HEK293T (cell line): ENCODE results near the gene TEF.

Source experiments
- CTCF ChIA-PET: fragments of 350-600 bp; formaldehyde crosslinking; extraction: SDS; loops from one replicate; lab custom pipeline; 2021; ENCODE audit warnings: antibody characterized with exemption, inconsistent platforms; lab: Yijun Ruan, JAX
- POLR2A ChIA-PET: fragments of 350-600 bp; formaldehyde crosslinking; extraction: SDS; loops from one replicate; lab custom pipeline; 2020; ENCODE audit warnings: antibody characterized with exemption, inconsistent platforms; lab: Yijun Ruan, JAX
- DNase-seq: peaks from one replicate; pipeline ENCODE4 v3.0.0; 2012; ENCODE audit warnings: mixed read lengths; ENCODE audit errors: extremely low spot score
- ARNT ChIP-seq: fragments of 450-650 bp; IDR thresholded peaks from 2 replicates; pipeline ENCODE4 v1.6.1; 2017; ENCODE audit warnings: mild to moderate bottlenecking
- BHLHE40 ChIP-seq: fragments of 450-650 bp; IDR thresholded peaks from 2 replicates; pipeline ENCODE4 v1.6.1; 2016; ENCODE audit warnings: mild to moderate bottlenecking, moderate library complexity, borderline replicate concordance
- CTBP1 ChIP-seq: fragments of 450-650 bp; IDR thresholded peaks from 2 replicates; pipeline ENCODE4 v1.6.1; 2016; ENCODE audit warnings: borderline replicate concordance
- ELF4 ChIP-seq: fragments of 450-650 bp; IDR thresholded peaks from 2 replicates; pipeline ENCODE4 v1.6.1; 2017; ENCODE audit warnings: antibody characterized with exemption
- FOXA1 ChIP-seq: fragments of 450-650 bp; IDR thresholded peaks from 2 replicates; pipeline ENCODE4 v1.6.1; 2016; ENCODE audit warnings: mild to moderate bottlenecking
- FOXK2 ChIP-seq: fragments of 450-650 bp; IDR thresholded peaks from 2 replicates; pipeline ENCODE4 v1.6.1; 2016; ENCODE audit warnings: mild to moderate bottlenecking
- FOXM1 ChIP-seq: fragments of 450-650 bp; IDR thresholded peaks from 2 replicates; pipeline ENCODE4 v1.6.1; 2017; ENCODE audit warnings: mild to moderate bottlenecking, borderline replicate concordance
- HDGF ChIP-seq: fragments of 450-650 bp; IDR thresholded peaks from 2 replicates; pipeline ENCODE4 v1.6.1; 2017; ENCODE audit warnings: antibody characterized with exemption, borderline replicate concordance
- L3MBTL2 ChIP-seq: fragments of 450-650 bp; conservative IDR thresholded peaks from 2 replicates; pipeline ENCODE4 v1.6.1; 2016; ENCODE audit warnings: mild to moderate bottlenecking
- LEF1 ChIP-seq: fragments of 450-650 bp; IDR thresholded peaks from 2 replicates; pipeline ENCODE4 v1.6.1; 2017; ENCODE audit warnings: mild to moderate bottlenecking, borderline replicate concordance
- NFRKB ChIP-seq: fragments of 450-650 bp; IDR thresholded peaks from 2 replicates; pipeline ENCODE4 v1.6.1; 2016; ENCODE audit warnings: mild to moderate bottlenecking, moderate library complexity
- PKNOX1 ChIP-seq: fragments of 450-650 bp; IDR thresholded peaks from 2 replicates; pipeline ENCODE4 v1.6.1; 2016
- SP1 ChIP-seq: fragments of 450-650 bp; IDR thresholded peaks from 2 replicates; pipeline ENCODE4 v1.6.1; 2017
- SUZ12 ChIP-seq: fragments of 450-650 bp; IDR thresholded peaks from 2 replicates; pipeline ENCODE4 v1.6.1; 2016; ENCODE audit warnings: mild to moderate bottlenecking
- TARDBP ChIP-seq: fragments of 450-650 bp; IDR thresholded peaks from 2 replicates; pipeline ENCODE4 v1.6.1; 2016
- ZNF384 ChIP-seq: fragments of 450-650 bp; IDR thresholded peaks from 2 replicates; pipeline ENCODE4 v1.6.1; 2016

The TEF gene

GRCh38 chr22:41381329-41382097 is at the start of gene TEF:
TEF (plus strand) TSS chr22:41381942; CDS start chr22:41382045, 103 bp downstream.
- TF ChIP-seq ARNT (no peak), FOXA1 (no peak), L3MBTL2 (peak; percentile 68), TARDBP (no peak), PKNOX1 (peak; percentile 65), SP1 (peak; percentile 27; the same call in 1 of the 2 replicates), ELF4 (no peak), SUZ12 (no peak), BHLHE40 (no peak), LEF1 (no peak)
- ChIA-PET CTCF (interaction anchor here (0.5 to 1.4 kb wide), 5 partner anchors 16 to 286 kb away, joined by 3 to 5 read pairs (median 4); partner anchors contain the start of gene RANGAP1), POLR2A (interaction anchor here (0.6 to 3.6 kb wide), 31 partner anchors 13 to 452 kb away, joined by 3 to 43 read pairs (median 3); partner anchors contain the start of genes ACO2, PHF5A, PMM1 and RANGAP1)
- DNase-seq = peak; percentile 99

GRCh38 chr22:41332217-41332939 is 49.4 kb upstream of the TEF start:
- CTCF ChIA-PET = no interaction called here

GRCh38 chr22:41333806-41334205 is 47.9 kb upstream of the TEF start:
- ChIA-PET CTCF (interaction anchor here (0.9 kb wide), 1 partner anchor 410 kb away, joined by 3 read pairs; no protein-coding TSS in a partner anchor), POLR2A (no interaction called here)
- DNase-seq = no peak
- TF ChIP-seq ELF4 = no peak
- TF ChIP-seq FOXM1 = no peak
- no peak for TF ChIP-seq PKNOX1
- TF ChIP-seq FOXA1 = no peak
- TF ChIP-seq HDGF = no peak
- TF ChIP-seq SP1 = no peak
- TF ChIP-seq ZNF384 = no peak
- no peak for TF ChIP-seq SUZ12
- no peak for TF ChIP-seq L3MBTL2
- TF ChIP-seq FOXK2 = no peak
- no peak for TF ChIP-seq ARNT
- TF ChIP-seq BHLHE40 = no peak
- TF ChIP-seq TARDBP = no peak
- no peak for TF ChIP-seq NFRKB
- TF ChIP-seq LEF1 = no peak
- no peak for TF ChIP-seq CTBP1

More at GRCh38 chr22:41332217-41332939, 49.4 kb upstream of the TEF start:
- no peak for DNase-seq
- TF ChIP-seq ZNF384 = no peak
- TF ChIP-seq FOXK2 = no peak
- TF ChIP-seq TARDBP = no peak
- TF ChIP-seq L3MBTL2 = no peak
- no peak for TF ChIP-seq PKNOX1
- no peak for TF ChIP-seq BHLHE40
- no peak for TF ChIP-seq SP1
- no peak for TF ChIP-seq ELF4
- TF ChIP-seq SUZ12 = no peak
- no peak for TF ChIP-seq NFRKB
- TF ChIP-seq FOXM1 = no peak
- POLR2A ChIA-PET = no interaction called here

- TF ChIP-seq HDGF = no peak
- no peak for TF ChIP-seq FOXK2
- TF ChIP-seq SP1 = no peak
- no peak for TF ChIP-seq CTBP1
- TF ChIP-seq FOXM1 = no peak
- TF ChIP-seq L3MBTL2 = no peak
- TF ChIP-seq LEF1 = no peak
- no peak for TF ChIP-seq ELF4
- no peak for TF ChIP-seq PKNOX1
- no peak for TF ChIP-seq BHLHE40
- TF ChIP-seq SUZ12 = no peak
- TF ChIP-seq ARNT = no peak
- ChIA-PET CTCF (interaction anchor here (0.9 kb wide), 1 partner anchor 411 kb away, joined by 3 read pairs; no protein-coding TSS in a partner anchor), POLR2A (no interaction called here)
- no peak for DNase-seq
Observed at GRCh38 chr22:41334215-41334614, 47.5 kb upstream of the TEF start.
